Measurements from ENCODE around the gene IBTK. TPM values are rescaled to one million over a fixed set of nuclear protein-coding genes. Genes with fewer than 3 reads are reported as not detected.

The IBTK gene
- total and polyA plus RNA-seq, 2 of the 8 experiments (the other 6 are each of a cell fraction or from before 2014, with no cell fraction given), result 4.6 to 24.2 TPM

DNA sequence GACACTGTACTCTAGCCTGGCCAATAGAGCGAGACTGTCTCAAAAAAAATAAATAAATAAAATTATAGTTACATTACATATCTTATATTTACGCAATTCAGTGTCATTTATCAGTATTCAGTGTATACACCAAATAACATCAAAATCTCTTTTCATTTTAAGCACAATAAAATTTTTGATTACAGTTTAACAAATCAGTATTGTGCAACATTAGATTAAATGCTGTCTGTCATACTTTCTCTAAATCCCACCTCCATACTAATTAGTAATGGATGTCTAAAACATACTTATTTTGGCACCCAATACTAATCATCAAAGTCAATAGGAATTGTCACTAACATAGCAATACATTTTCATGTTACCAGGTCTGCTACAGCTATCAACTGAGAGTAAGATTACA is 27.4 kb downstream of the IBTK start (continued):
- no peak for TF ChIP-seq TAF1 (IDR thresholded peaks at IDR 0.05; ENCODE audit: low read depth, low read length)
- no peak for TF ChIP-seq SP4 (IDR thresholded peaks at IDR 0.05; ENCODE audit: low read length)
- TF ChIP-seq, protein P1, sequence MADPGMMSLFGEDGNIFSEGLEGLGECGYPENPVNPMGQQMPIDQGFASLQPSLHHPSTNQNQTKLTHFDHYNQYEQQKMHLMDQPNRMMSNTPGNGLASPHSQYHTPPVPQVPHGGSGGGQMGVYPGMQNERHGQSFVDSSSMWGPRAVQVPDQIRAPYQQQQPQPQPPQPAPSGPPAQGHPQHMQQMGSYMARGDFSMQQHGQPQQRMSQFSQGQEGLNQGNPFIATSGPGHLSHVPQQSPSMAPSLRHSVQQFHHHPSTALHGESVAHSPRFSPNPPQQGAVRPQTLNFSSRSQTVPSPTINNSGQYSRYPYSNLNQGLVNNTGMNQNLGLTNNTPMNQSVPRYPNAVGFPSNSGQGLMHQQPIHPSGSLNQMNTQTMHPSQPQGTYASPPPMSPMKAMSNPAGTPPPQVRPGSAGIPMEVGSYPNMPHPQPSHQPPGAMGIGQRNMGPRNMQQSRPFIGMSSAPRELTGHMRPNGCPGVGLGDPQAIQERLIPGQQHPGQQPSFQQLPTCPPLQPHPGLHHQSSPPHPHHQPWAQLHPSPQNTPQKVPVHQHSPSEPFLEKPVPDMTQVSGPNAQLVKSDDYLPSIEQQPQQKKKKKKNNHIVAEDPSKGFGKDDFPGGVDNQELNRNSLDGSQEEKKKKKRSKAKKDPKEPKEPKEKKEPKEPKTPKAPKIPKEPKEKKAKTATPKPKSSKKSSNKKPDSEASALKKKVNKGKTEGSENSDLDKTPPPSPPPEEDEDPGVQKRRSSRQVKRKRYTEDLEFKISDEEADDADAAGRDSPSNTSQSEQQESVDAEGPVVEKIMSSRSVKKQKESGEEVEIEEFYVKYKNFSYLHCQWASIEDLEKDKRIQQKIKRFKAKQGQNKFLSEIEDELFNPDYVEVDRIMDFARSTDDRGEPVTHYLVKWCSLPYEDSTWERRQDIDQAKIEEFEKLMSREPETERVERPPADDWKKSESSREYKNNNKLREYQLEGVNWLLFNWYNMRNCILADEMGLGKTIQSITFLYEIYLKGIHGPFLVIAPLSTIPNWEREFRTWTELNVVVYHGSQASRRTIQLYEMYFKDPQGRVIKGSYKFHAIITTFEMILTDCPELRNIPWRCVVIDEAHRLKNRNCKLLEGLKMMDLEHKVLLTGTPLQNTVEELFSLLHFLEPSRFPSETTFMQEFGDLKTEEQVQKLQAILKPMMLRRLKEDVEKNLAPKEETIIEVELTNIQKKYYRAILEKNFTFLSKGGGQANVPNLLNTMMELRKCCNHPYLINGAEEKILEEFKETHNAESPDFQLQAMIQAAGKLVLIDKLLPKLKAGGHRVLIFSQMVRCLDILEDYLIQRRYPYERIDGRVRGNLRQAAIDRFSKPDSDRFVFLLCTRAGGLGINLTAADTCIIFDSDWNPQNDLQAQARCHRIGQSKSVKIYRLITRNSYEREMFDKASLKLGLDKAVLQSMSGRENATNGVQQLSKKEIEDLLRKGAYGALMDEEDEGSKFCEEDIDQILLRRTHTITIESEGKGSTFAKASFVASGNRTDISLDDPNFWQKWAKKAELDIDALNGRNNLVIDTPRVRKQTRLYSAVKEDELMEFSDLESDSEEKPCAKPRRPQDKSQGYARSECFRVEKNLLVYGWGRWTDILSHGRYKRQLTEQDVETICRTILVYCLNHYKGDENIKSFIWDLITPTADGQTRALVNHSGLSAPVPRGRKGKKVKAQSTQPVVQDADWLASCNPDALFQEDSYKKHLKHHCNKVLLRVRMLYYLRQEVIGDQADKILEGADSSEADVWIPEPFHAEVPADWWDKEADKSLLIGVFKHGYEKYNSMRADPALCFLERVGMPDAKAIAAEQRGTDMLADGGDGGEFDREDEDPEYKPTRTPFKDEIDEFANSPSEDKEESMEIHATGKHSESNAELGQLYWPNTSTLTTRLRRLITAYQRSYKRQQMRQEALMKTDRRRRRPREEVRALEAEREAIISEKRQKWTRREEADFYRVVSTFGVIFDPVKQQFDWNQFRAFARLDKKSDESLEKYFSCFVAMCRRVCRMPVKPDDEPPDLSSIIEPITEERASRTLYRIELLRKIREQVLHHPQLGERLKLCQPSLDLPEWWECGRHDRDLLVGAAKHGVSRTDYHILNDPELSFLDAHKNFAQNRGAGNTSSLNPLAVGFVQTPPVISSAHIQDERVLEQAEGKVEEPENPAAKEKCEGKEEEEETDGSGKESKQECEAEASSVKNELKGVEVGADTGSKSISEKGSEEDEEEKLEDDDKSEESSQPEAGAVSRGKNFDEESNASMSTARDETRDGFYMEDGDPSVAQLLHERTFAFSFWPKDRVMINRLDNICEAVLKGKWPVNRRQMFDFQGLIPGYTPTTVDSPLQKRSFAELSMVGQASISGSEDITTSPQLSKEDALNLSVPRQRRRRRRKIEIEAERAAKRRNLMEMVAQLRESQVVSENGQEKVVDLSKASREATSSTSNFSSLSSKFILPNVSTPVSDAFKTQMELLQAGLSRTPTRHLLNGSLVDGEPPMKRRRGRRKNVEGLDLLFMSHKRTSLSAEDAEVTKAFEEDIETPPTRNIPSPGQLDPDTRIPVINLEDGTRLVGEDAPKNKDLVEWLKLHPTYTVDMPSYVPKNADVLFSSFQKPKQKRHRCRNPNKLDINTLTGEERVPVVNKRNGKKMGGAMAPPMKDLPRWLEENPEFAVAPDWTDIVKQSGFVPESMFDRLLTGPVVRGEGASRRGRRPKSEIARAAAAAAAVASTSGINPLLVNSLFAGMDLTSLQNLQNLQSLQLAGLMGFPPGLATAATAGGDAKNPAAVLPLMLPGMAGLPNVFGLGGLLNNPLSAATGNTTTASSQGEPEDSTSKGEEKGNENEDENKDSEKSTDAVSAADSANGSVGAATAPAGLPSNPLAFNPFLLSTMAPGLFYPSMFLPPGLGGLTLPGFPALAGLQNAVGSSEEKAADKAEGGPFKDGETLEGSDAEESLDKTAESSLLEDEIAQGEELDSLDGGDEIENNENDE (IDR thresholded peaks at IDR 0.05; ENCODE audit: insufficient replicate concordance, low read length), result no peak

Data from H1 (cell line).